GM19043 (cell line): Measurements from ENCODE around the gene CACNA1F.
A peak's percentile ranks its signal among the peaks of the same experiment; 100 is the strongest.

Experiments
- ATAC-seq: cut with Tn5 transposase; IDR thresholded peaks from one replicate; pipeline ENCODE4 v1.9.1; 2021; ENCODE audit warnings: low read depth; ENCODE audit not compliant: unreplicated experiment

CACNA1F gene

GRCh38 chrX:49202022-49202421, 31.1 kb downstream of the CACNA1F start:
- ATAC-seq = no peak

- ATAC-seq = peak; percentile 96
Measured at GRCh38 chrX:49199906-49200771, 33.0 kb downstream of the CACNA1F start, which contains the start of gene SYP. Gene SYP, minus strand, starts transcription at chrX:49200193. Its CDS starts 7 bp downstream, at chrX:49200186.

GRCh38 chrX:49199315-49199595, 33.9 kb downstream of the CACNA1F start:
- no peak for ATAC-seq

- ATAC-seq = no peak
Measured at GRCh38 chrX:49198540-49199314, 34.4 kb downstream of the CACNA1F start.

- no peak for ATAC-seq
Measured at GRCh38 chrX:49197543-49198087, 35.5 kb downstream of the CACNA1F start.

GRCh38 chrX:49193542-49193964, 39.6 kb downstream of the CACNA1F start:
- no peak for ATAC-seq

- no peak for ATAC-seq
Measured at GRCh38 chrX:49192722-49193328, 40.3 kb downstream of the CACNA1F start.

- ATAC-seq = peak; percentile 2
Measured at GRCh38 chrX:49191574-49192011, 41.5 kb downstream of the CACNA1F start.

GRCh38 chrX:49190821-49191573, 42.1 kb downstream of the CACNA1F start:
- ATAC-seq = peak; percentile 88

- no peak for ATAC-seq
Measured at GRCh38 chrX:49189606-49190005, 43.5 kb downstream of the CACNA1F start.

- ATAC-seq = no peak
Measured at GRCh38 chrX:49188468-49189076, 44.6 kb downstream of the CACNA1F start.

- ATAC-seq = no peak
Measured at GRCh38 chrX:49187526-49187925, 45.6 kb downstream of the CACNA1F start.

GRCh38 chrX:49187028-49187394, 46.1 kb downstream of the CACNA1F start:
- ATAC-seq = no peak

GRCh38 chrX:49186125-49187027, 46.8 kb downstream of the CACNA1F start, which contains the start of gene PRICKLE3:
Gene PRICKLE3, minus strand, starts transcription at chrX:49186373. Its CDS starts 76 bp downstream, at chrX:49186297.
- peak; percentile 32 for ATAC-seq

GRCh38 chrX:49184294-49185281, 48.6 kb downstream of the CACNA1F start:
- ATAC-seq = no peak

- ATAC-seq = no peak
Measured at GRCh38 chrX:49183701-49184281, 49.3 kb downstream of the CACNA1F start.

GRCh38 chrX:49179358-49179757, 53.8 kb downstream of the CACNA1F start:
- ATAC-seq = no peak
